Activated T-cell treated with anti-CD3 and anti-CD28 coated beads for 4 hours (primary cell): ENCODE data around the gene KRT3.

ENCODE experiments used
- DNase-seq: peaks from one replicate; pipeline ENCODE4 v3.0.0-alpha.2; 2020

KRT3 gene

GRCh38 chr12:52826611-52827498 lies 30.9 kb upstream of the KRT3 start:
- DNase-seq = no peak

- DNase-seq = no peak
These were observed 30.0 kb upstream of the KRT3 start for GRCh38 chr12:52825961-52826360.

- DNase-seq = no peak
These were observed 29.0 kb upstream of the KRT3 start for GRCh38 chr12:52824741-52825410.

DNA sequence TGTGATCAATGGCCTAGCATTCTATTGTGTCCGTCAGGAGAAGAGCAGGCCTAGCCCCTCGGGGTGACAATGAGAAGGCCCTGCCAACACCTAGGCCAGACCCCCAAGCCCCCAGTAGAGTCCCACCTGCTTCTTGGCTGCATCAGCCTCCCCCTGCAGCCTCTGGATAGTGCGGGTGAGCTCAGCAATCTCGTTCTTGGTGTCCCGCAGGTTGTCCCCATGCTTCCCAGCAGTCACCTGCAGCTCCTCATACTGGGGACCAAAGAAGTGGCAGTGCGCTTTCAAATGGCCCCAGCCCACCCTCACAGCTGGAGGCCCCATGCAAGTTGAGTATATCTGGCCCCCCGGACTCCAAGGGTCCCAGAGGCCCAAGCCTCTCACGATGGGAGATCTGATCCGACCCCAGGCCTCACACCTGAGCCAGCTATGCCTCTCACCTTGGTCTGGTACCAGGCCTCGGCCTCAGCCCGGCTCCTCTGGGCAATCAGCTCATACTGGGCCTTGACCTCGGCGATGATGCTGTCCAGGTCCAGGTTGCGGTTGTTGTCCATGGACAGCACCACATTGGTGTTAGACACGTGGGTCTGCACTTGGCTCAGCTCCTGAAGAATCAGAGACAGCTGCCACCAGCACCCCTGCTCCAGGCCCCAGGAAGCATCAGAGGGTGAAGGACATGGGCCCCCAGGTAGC lies 28.0 kb upstream of the KRT3 start:
- no peak for DNase-seq

- DNase-seq = no peak
These were observed 27.0 kb upstream of the KRT3 start for GRCh38 chr12:52822771-52823510.

GRCh38 chr12:52821826-52822660 lies 26.1 kb upstream of the KRT3 start:
- DNase-seq = no peak

GRCh38 chr12:52821071-52821730 lies 25.3 kb upstream of the KRT3 start:
- DNase-seq = no peak

DNA sequence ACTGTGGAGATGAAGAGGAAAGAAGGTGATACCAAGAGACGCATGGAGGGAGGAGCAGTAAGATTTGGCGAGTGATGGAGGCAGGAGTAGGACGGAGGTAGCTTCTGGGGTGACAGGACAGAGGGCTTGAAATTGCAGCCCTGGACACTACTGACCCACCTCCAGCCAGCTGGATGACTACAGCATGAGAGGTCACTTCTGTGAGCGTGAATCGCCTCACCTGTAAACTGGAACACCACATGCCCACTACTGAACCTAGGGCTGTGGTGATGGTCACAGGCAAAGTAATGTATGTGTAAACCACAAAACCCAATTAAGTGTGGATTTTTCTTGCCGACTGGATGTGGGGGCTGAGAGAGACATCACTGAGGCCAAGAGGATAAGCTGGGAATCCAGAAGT lies 24.6 kb upstream of the KRT3 start:
- DNase-seq = no peak

- DNase-seq = no peak
These were observed 24.0 kb upstream of the KRT3 start for GRCh38 chr12:52819731-52820510.

GRCh38 chr12:52818887-52819420 lies 23.0 kb upstream of the KRT3 start:
- no peak for DNase-seq

- DNase-seq = no peak
These were observed 22.5 kb upstream of the KRT3 start for GRCh38 chr12:52818388-52818787.

DNA sequence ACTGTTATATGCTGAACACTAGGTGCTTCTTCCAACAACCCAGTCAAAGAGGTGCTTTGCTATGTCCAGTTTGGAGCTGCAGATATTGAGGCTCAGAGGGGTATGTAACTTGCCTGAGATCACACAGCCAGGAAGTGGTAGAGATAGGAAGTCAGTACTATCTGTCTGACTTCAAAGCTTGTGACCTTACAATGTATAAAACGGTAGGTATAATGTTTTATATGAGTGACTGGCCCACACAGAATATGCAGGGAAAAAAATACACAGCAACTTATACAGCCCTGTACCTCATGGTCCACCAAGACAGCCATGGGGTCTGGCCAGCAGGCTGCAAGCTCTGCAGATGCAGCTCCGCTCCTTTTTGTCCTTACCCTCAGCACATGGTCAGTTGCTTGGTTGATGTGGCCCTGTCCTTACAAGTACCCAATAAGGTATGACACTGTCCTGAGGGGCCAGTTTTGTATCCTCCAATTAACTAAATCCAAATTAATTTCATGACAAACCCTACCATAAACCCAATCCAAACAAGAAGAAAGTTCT lies 21.9 kb upstream of the KRT3 start:
- DNase-seq = no peak

GRCh38 chr12:52817003-52817698 lies 21.2 kb upstream of the KRT3 start:
- no peak for DNase-seq

- no peak for DNase-seq
These were observed 20.0 kb upstream of the KRT3 start for GRCh38 chr12:52815676-52816588.

- no peak for DNase-seq
These were observed 19.2 kb upstream of the KRT3 start for GRCh38 chr12:52815161-52815560.

DNA sequence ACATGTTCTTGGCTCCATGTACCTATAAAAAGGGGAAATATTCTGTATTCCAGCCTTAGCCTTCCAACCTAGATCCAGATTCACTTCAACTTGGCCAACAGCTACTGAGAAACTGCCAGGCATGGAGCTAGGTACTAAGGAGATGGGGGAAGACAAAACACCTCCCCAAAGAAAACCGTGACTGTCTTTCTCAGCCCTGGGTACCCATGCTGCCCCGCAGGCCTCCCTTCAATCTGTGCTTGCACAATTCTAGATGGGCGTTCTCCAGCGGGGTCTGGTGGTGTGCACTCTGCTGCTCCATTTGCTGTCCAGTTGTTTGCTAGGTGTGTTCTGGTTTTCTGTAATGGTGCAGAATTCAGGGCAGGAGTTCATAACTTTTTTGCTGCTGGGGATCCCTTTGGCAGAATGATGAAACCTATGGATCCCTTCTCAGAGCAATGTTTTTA lies 18.8 kb upstream of the KRT3 start:
- no peak for DNase-seq

DNA sequence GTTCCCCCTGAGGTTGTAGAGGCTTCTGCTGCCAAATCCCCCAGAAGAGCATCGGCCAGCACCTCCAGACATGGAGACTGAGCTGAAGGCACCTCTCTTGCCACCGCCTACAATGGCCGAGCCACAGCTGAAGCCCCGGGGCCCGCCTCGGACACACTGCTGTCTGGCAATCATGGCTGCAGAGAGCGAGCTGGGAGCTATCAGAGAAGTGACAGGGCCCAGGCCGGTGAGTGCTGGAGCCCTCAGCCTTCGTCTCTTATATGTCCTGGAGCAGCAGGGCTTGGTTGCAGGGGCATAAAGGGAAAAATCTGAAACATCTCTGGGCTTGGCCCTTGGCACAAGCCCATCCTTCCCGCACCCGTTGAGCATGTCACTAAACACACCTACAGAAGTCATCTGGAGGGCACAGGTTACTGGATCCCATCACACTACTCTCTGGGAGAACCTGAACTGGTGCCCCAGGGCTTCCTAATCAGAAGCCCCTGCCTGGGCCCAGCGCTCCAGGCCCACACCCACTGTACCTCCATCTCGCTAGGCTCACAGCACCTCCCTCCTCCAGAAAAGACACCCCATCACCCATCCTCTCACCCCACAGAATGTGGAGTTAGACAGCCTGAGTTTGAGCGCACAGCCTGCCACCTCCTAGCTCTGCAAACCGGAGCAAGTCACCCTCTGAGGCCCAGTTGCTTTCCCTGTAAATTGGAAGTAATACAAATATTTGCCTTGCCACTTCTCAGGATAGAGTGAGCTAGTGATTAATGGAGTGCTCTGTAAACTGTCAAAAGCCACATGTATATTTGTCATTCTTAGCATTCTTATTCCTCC lies 18.2 kb upstream of the KRT3 start, which contains the start of gene KRT4:
Gene KRT4, minus strand, starts transcription at position 232 of the 825 bp plus-strand sequence. Its CDS starts 58 bp downstream, at position 174.
- no peak for DNase-seq
